Measurements from ENCODE around the gene ARID5B. TPM values are rescaled to one million over a fixed set of nuclear protein-coding genes. Genes with fewer than 3 reads are reported as not detected.

The ARID5B gene
- total RNA-seq, 1 experiment from 2014 or later, result 16.9 TPM

GRCh38 chr10:62049624-62050345, 148.3 kb downstream of the ARID5B start:
- DNase-seq (ENCODE audit: low spot score), result no peak

GRCh38 chr10:62050346-62050892, 148.9 kb downstream of the ARID5B start:
- DNase-seq (ENCODE audit: low spot score), result no peak

- DNase-seq (ENCODE audit: low spot score), result no peak
These were observed 149.5 kb downstream of the ARID5B start for GRCh38 chr10:62050893-62051433.

- no peak for DNase-seq (ENCODE audit: low spot score)
These were observed 150.8 kb downstream of the ARID5B start for GRCh38 chr10:62052276-62052675.

- DNase-seq (ENCODE audit: low spot score), result no peak
These were observed 152.4 kb downstream of the ARID5B start for GRCh38 chr10:62053860-62054259.

GRCh38 chr10:62054408-62054807, 152.9 kb downstream of the ARID5B start:
- DNase-seq (ENCODE audit: low spot score), result no peak

GRCh38 chr10:62054830-62055229, 153.3 kb downstream of the ARID5B start:
- DNase-seq (ENCODE audit: low spot score), result no peak

- no peak for DNase-seq (ENCODE audit: low spot score)
These were observed 154.7 kb downstream of the ARID5B start for GRCh38 chr10:62056219-62056618.

GRCh38 chr10:62056698-62057097, 155.2 kb downstream of the ARID5B start:
- DNase-seq (ENCODE audit: low spot score), result no peak

GRCh38 chr10:62057359-62057758, 155.9 kb downstream of the ARID5B start:
- no peak for DNase-seq (ENCODE audit: low spot score)

- no peak for DNase-seq (ENCODE audit: low spot score)
These were observed 156.4 kb downstream of the ARID5B start for GRCh38 chr10:62057850-62058249.

- DNase-seq (ENCODE audit: low spot score), result no peak
These were observed 157.0 kb downstream of the ARID5B start for GRCh38 chr10:62058476-62058875.

- no peak for DNase-seq (ENCODE audit: low spot score)
These were observed 157.4 kb downstream of the ARID5B start for GRCh38 chr10:62058896-62059216.

GRCh38 chr10:62059217-62059920, 157.9 kb downstream of the ARID5B start:
- DNase-seq (ENCODE audit: low spot score), result no peak

GRCh38 chr10:62062028-62062427, 160.5 kb downstream of the ARID5B start:
- no peak for DNase-seq (ENCODE audit: low spot score)

GRCh38 chr10:62062752-62063512, 161.4 kb downstream of the ARID5B start:
- DNase-seq (ENCODE audit: low spot score), result no peak

- DNase-seq (ENCODE audit: low spot score), result no peak
These were observed 162.4 kb downstream of the ARID5B start for GRCh38 chr10:62063795-62064472.

GRCh38 chr10:62067560-62067959, 166.1 kb downstream of the ARID5B start:
- DNase-seq (ENCODE audit: low spot score), result no peak

GRCh38 chr10:62068464-62068863, 167.0 kb downstream of the ARID5B start:
- no peak for DNase-seq (ENCODE audit: low spot score)

GRCh38 chr10:62069452-62070178, 168.1 kb downstream of the ARID5B start:
- DNase-seq (ENCODE audit: low spot score), result no peak

GRCh38 chr10:62071846-62072281, 170.4 kb downstream of the ARID5B start:
- DNase-seq (ENCODE audit: low spot score), result no peak

Measured in HT-29 (cell line).